Suprapubic skin (tissue), 4 donors: ENCODE data around the gene ARHGAP6. TPM values are rescaled to one million over a fixed set of nuclear protein-coding genes. Genes with fewer than 3 reads are reported as not detected.

Experiments used
- DNase-seq, 2 donors: peaks; one replicate each; pipeline ENCODE4 v3.0.0-alpha.2; 2019; ENCODE audit warnings: low spot score in 2 of 2
- H3K27ac ChIP-seq: fragments of 200-600 bp; sonication (generic); one replicate; pipeline ENCODE4 v1.5.1; 2019
- H3K27me3 ChIP-seq: fragments of 200-600 bp; sonication (generic); one replicate; pipeline ENCODE4 v1.5.1; 2019
- H3K36me3 ChIP-seq: fragments of 200-600 bp; sonication (generic); one replicate; pipeline ENCODE4 v1.5.1; 2019
- H3K4me1 ChIP-seq: fragments of 200-600 bp; sonication (generic); one replicate; pipeline ENCODE4 v1.5.1; 2019
- H3K4me3 ChIP-seq: fragments of 200-600 bp; sonication (generic); one replicate; pipeline ENCODE4 v1.5.1; 2019; ENCODE audit warnings: mild to moderate bottlenecking
- H3K9me3 ChIP-seq: fragments of 200-600 bp; sonication (generic); one replicate; pipeline ENCODE4 v1.5.1; 2019
- CTCF ChIP-seq, 2 donors: fragments of 200-600 bp in 1 of 2; fragments of 450-650 bp in 1 of 2; sonication (generic) in 1 of 2; IDR thresholded peaks; one replicate each; pipeline ENCODE4 v1.5.1; 2016 to 2019; ENCODE audit warnings: antibody characterized with exemption in 2 of 2, mild to moderate bottlenecking in 1 of 2, moderate library complexity in 1 of 2
- EP300 ChIP-seq: sonication (generic); formaldehyde crosslinking; IDR thresholded peaks from one replicate; pipeline ENCODE4 v1.6.1; 2017; ENCODE audit warnings: antibody characterized with exemption
- POLR2A ChIP-seq, 2 donors: fragments of 450-650 bp; IDR thresholded peaks; one replicate each; pipeline ENCODE4 v1.6.1; 2017; ENCODE audit warnings: antibody characterized with exemption in 2 of 2, mild to moderate bottlenecking in 2 of 2, moderate library complexity in 2 of 2
- POLR2AphosphoS5 ChIP-seq, 3 donors: sonication (generic); formaldehyde crosslinking; IDR thresholded peaks; one replicate each; pipeline ENCODE4 v1.6.1; 2017; ENCODE audit warnings: antibody characterized with exemption in 3 of 3
- WGBS: methylation state at CpG from one replicate; pipeline ENCODE4 v1.1.5; 2018; 5-methylcytosine and 5-hydroxymethylcytosine counted together
- total RNA-seq, 4 donors: library from RNA; depleted of rRNA; stranded (reverse); fragments of >200 nt; gene quantifications; one replicate each; pipeline ENCODE4 v1.1.0, GENCODE V29; 2016

The ARHGAP6 gene
- 1 to 10 TPM; 1.6 to 6.7 (median 3.1) TPM for total RNA-seq

- 33% methylated on average over 43 of the region's 74 CpGs for WGBS
- Histone ChIP-seq H3K9me3 (no peaks in the 10 kb centered on the region), H3K27ac (peak within 1 kb of the TSS; percentile 18), H3K36me3 (no peaks in the 10 kb centered on the region), H3K4me1 (peaks cover 10% of the 10 kb centered on the region), H3K4me3 (peak within 1 kb of the TSS; percentile 49), H3K27me3 (peaks cover 18% of the 10 kb centered on the region)
- DNase-seq: peak in 1 of 2 donors; percentile 66
- TF ChIP-seq CTCF (IDR thresholded peaks at IDR 0.05) (no peak), POLR2A (IDR thresholded peaks at IDR 0.05) (no peak), EP300 (no peak), POLR2AphosphoS5 (IDR thresholded peaks at IDR 0.05) (no peak)
Observed at GRCh38 chrX:11665168-11666111, at the start of gene ARHGAP6. Gene ARHGAP6, minus strand, starts transcription at chrX:11665920. Its CDS starts 1,092 bp downstream, at chrX:11664828.

- Histone ChIP-seq H3K36me3 (no peaks in the 10 kb centered on the region), H3K27me3 (no peaks in the 10 kb centered on the region), H3K4me3 (no peak overlapping the region), H3K27ac (no peak overlapping the region), H3K4me1 (no peaks in the 10 kb centered on the region), H3K9me3 (no peaks in the 10 kb centered on the region)
- TF ChIP-seq EP300: no peak
- no peak for TF ChIP-seq POLR2AphosphoS5 (IDR thresholded peaks at IDR 0.05)
- no peak for TF ChIP-seq CTCF (IDR thresholded peaks at IDR 0.05)
- WGBS: 74% methylated on average over 10 of the region's 12 CpGs
- no peak for DNase-seq
Observed at GRCh38 chrX:11704725-11705495, 39.2 kb upstream of the ARHGAP6 start.

GRCh38 chrX:11703855-11704254 lies 38.1 kb upstream of the ARHGAP6 start:
- no peaks in the 10 kb centered on the region for H3K27me3 ChIP-seq
- TF ChIP-seq POLR2A (IDR thresholded peaks at IDR 0.05): no peak
- no peak for TF ChIP-seq CTCF (IDR thresholded peaks at IDR 0.05)
- no peak for TF ChIP-seq POLR2AphosphoS5 (IDR thresholded peaks at IDR 0.05)
- no peaks in the 10 kb centered on the region for H3K4me1 ChIP-seq
- no peak overlapping the region for H3K27ac ChIP-seq
- DNase-seq: no peak
- H3K9me3 ChIP-seq: no peaks in the 10 kb centered on the region
- WGBS: 90% methylated on average over 9 of the region's 10 CpGs
- no peak overlapping the region for H3K4me3 ChIP-seq
- H3K36me3 ChIP-seq: no peaks in the 10 kb centered on the region

- DNase-seq: no peak
- no peak for TF ChIP-seq POLR2A (IDR thresholded peaks at IDR 0.05)
- no peak for TF ChIP-seq POLR2AphosphoS5 (IDR thresholded peaks at IDR 0.05)
- no peak for TF ChIP-seq CTCF (IDR thresholded peaks at IDR 0.05)
- no peaks in the 10 kb centered on the region for H3K36me3 ChIP-seq
- H3K4me3 ChIP-seq: no peak overlapping the region
- WGBS: 76% methylated on average over 6 of the region's 6 CpGs
- H3K27ac ChIP-seq: no peak overlapping the region
- no peaks in the 10 kb centered on the region for H3K9me3 ChIP-seq
- H3K27me3 ChIP-seq: no peaks in the 10 kb centered on the region
- no peaks in the 10 kb centered on the region for H3K4me1 ChIP-seq
Observed at GRCh38 chrX:11702965-11703631, 37.4 kb upstream of the ARHGAP6 start.
